CD14-positive monocyte (primary cell): ENCODE data around the gene EXOC6B. TPM values are rescaled to one million over a fixed set of nuclear protein-coding genes. Genes with fewer than 3 reads are reported as not detected.

Experiments used
- DNase-seq, 3 donors: peaks; one replicate each; pipeline ENCODE4 v3.0.0-alpha.2; 2011 to 2022
- H2AFZ ChIP-seq: 2 replicates; pipeline ENCODE4 v1.6.0; 2012; ENCODE audit warnings: mild to moderate bottlenecking, low read depth, low read length, inconsistent platforms; ENCODE audit not compliant: insufficient read depth, poor library complexity, severe bottlenecking
- H3K27ac ChIP-seq, 2 donors: 1 replicate in 1 of 2; 2 replicates in 1 of 2; pipeline ENCODE4 v1.5.1; 2012 to 2013; ENCODE audit warnings: low read length in 2 of 2, control low read depth in 1 of 2, inconsistent platforms in 1 of 2, low read depth in 1 of 2, mild to moderate bottlenecking in 1 of 2
- H3K27me3 ChIP-seq, 2 donors: one replicate each; pipeline versions ENCODE4 v1.6.0 to v1.6.1; 2011 to 2013; ENCODE audit warnings: low read length in 2 of 2; ENCODE audit not compliant: control insufficient read depth in 2 of 2, insufficient read depth in 2 of 2
- H3K36me3 ChIP-seq, 2 donors: replicated peaks in 1 of 2; 1 replicate in 1 of 2; 2 replicates in 1 of 2; pipeline versions ENCODE4 v1.5.1 to v1.6.1; 2012 to 2013; ENCODE audit warnings: low read length in 2 of 2, control low read depth in 1 of 2, inconsistent platforms in 1 of 2, mild to moderate bottlenecking in 1 of 2; ENCODE audit not compliant: insufficient read depth in 2 of 2, control insufficient read depth in 1 of 2
- H3K4me1 ChIP-seq, 2 donors: 1 replicate in 1 of 2; 2 replicates in 1 of 2; pipeline versions ENCODE4 v1.5.1 to v1.6.1; 2012 to 2013; ENCODE audit warnings: low read length in 2 of 2, control low read depth in 1 of 2, inconsistent platforms in 1 of 2, mild to moderate bottlenecking in 1 of 2, moderate library complexity in 1 of 2; ENCODE audit not compliant: insufficient read depth in 2 of 2, control insufficient read depth in 1 of 2
- H3K4me2 ChIP-seq: replicated peaks from 2 replicates; pipeline ENCODE3; 2012; ENCODE audit warnings: low read length, moderate library complexity, mild to moderate bottlenecking; ENCODE audit not compliant: poor library complexity, severe bottlenecking; ENCODE audit errors: extremely low read depth
- H3K4me3 ChIP-seq, 3 experiments: fragments of 200-600 bp in 1 of 3; sonication (generic) in 1 of 3; replicated peaks in 1 of 3; 1 replicate in 2 of 3; 2 replicates in 1 of 3; pipeline ENCODE4 v1.5.1; 2011 to 2013; ENCODE audit warnings: low read length in 3 of 3, mild to moderate bottlenecking in 3 of 3, control low read depth in 2 of 3, low read depth in 2 of 3, inconsistent platforms in 1 of 3, moderate library complexity in 1 of 3
- H3K79me2 ChIP-seq: 2 replicates; pipeline ENCODE4 v1.6.0; 2012; ENCODE audit warnings: mild to moderate bottlenecking, control low read depth, inconsistent platforms, low read length, moderate library complexity; ENCODE audit not compliant: insufficient read depth
- H3K9ac ChIP-seq: 2 replicates; pipeline ENCODE4 v1.6.0; 2017; ENCODE audit warnings: low read length, mild to moderate bottlenecking; ENCODE audit not compliant: insufficient read depth, poor library complexity, severe bottlenecking
- H3K9me3 ChIP-seq, 2 donors: replicated peaks in 1 of 2; 1 replicate in 1 of 2; 2 replicates in 1 of 2; pipeline versions ENCODE4 v1.5.1 to v1.6.1; 2012 to 2013; ENCODE audit warnings: low read length in 2 of 2, control low read depth in 1 of 2; ENCODE audit not compliant: control insufficient read depth in 1 of 2, insufficient read depth in 1 of 2
- H4K20me1 ChIP-seq: 2 replicates; pipeline ENCODE4 v1.6.0; 2012; ENCODE audit warnings: mild to moderate bottlenecking, low read length, control low read depth, moderate library complexity; ENCODE audit not compliant: insufficient read depth
- H3K27ac Mint-ChIP-seq, 7 donors: one replicate each; pipeline ENCODE4 v1.8.0; 2020; ENCODE audit warnings: mild to moderate bottlenecking in 7 of 7, mixed read lengths in 7 of 7, moderate library complexity in 6 of 7, inconsistent platforms in 2 of 7
- H3K27me3 Mint-ChIP-seq, 3 donors: one replicate each; pipeline ENCODE4 v1.8.0; 2021 to 2022; ENCODE audit warnings: low read depth in 3 of 3, mild to moderate bottlenecking in 3 of 3, mixed read lengths in 3 of 3, moderate library complexity in 3 of 3, inconsistent platforms in 1 of 3
- H3K36me3 Mint-ChIP-seq, 2 donors: one replicate each; pipeline ENCODE4 v1.8.0; 2020; ENCODE audit warnings: mixed read lengths in 2 of 2, inconsistent platforms in 1 of 2, mild to moderate bottlenecking in 1 of 2
- H3K4me1 Mint-ChIP-seq: one replicate; pipeline ENCODE4 v1.8.0; 2020; ENCODE audit warnings: mild to moderate bottlenecking, mixed read lengths
- H3K4me3 Mint-ChIP-seq, 2 donors: one replicate each; pipeline ENCODE4 v1.8.0; 2020; ENCODE audit warnings: mild to moderate bottlenecking in 2 of 2, mixed read lengths in 2 of 2, moderate library complexity in 1 of 2
- H3K9me3 Mint-ChIP-seq, 7 donors: one replicate each; pipeline ENCODE4 v1.8.0; 2020 to 2022; ENCODE audit warnings: mixed read lengths in 7 of 7, mild to moderate bottlenecking in 6 of 7, moderate library complexity in 6 of 7, inconsistent platforms in 2 of 7
- CTCF ChIP-seq: fragments of 200-600 bp; IDR thresholded peaks from one replicate; pipeline ENCODE4 v1.8.0; 2022; ENCODE audit warnings: antibody characterized with exemption, mild to moderate bottlenecking
- WGBS: methylation state at CpG from one replicate; pipeline ENCODE4 v1.1.5; 2013; ENCODE audit warnings: missing lambda C conversion rate; ENCODE audit not compliant: insufficient coverage; 5-methylcytosine and 5-hydroxymethylcytosine counted together
- intact Hi-C, 2 donors: fragments of 100-400 bp; cut with micrococcal nuclease; formaldehyde crosslinking; loops; one replicate each; pipeline versions ENCODE4 v1.15.0 to v1.15.1; 2023
- polyA plus RNA-seq, 3 donors: library from polyadenylated mRNA; depleted of rRNA in 1 of 3; unstranded in 2 of 3; stranded (reverse) in 1 of 3; fragments of 300-500 nt in 2 of 3; fragments of >200 nt in 1 of 3; fragmentation: Illumina TruSeq in 2 of 3; gene quantifications; 1 replicate in 2 of 3; 2 replicates in 1 of 3; pipeline ENCODE4 v1.2.3, GENCODE V29; 2012 to 2021

EXOC6B gene
- polyA plus RNA-seq, 3 donors = 1.8 to 2.8 (median 2.1) TPM

GRCh38 chr2:72175636-72176035 lies 650.2 kb downstream of the EXOC6B start:
- Histone ChIP-seq H3K9ac (no peak overlapping the region), H3K27ac (no peak overlapping the region), H3K4me1 (no peaks in the 10 kb centered on the region), H4K20me1 (no peaks in the 10 kb centered on the region), H3K4me3 (no peak overlapping the region), H3K9me3 (no peaks in the 10 kb centered on the region), H2AFZ (no peak overlapping the region), H3K79me2 (no peaks in the 10 kb centered on the region), H3K27me3 (no peaks in the 10 kb centered on the region), H3K36me3 (no peaks in the 10 kb centered on the region), H3K4me2 (no peak overlapping the region)
- no peaks in the 10 kb centered on the region for H3K36me3 Mint-ChIP-seq
- no peak for TF ChIP-seq CTCF
- peak overlapping the region in 1 of 7 donors; percentile 54 for H3K27ac Mint-ChIP-seq
- H3K27me3 Mint-ChIP-seq = peaks cover 1 to 4% (median 3%) of the 10 kb centered on the region in 3 donors
- intact Hi-C loops = no loop called here
- H3K4me3 Mint-ChIP-seq = no peak overlapping the region
- H3K4me1 Mint-ChIP-seq = no peaks in the 10 kb centered on the region
- WGBS = 83% methylated on average over 1 of the region's 4 CpGs
- H3K9me3 Mint-ChIP-seq = peaks cover 0 to 11% (median 3%) of the 10 kb centered on the region in 7 donors
- no peak for DNase-seq

- no peak overlapping the region for H3K4me2 ChIP-seq
Measured at GRCh38 chr2:72173640-72174321, 652.1 kb downstream of the EXOC6B start.

More at GRCh38 chr2:72173640-72174321, 652.1 kb downstream of the EXOC6B start:
- no peak overlapping the region for H3K27ac ChIP-seq
- Mint-ChIP-seq H3K9me3 (peaks cover 0 to 5% (median 4%) of the 10 kb centered on the region in 7 donors), H3K27me3 (peaks cover 2 to 7% (median 4%) of the 10 kb centered on the region in 3 donors), H3K36me3 (no peaks in the 10 kb centered on the region), H3K27ac (no peak overlapping the region), H3K4me1 (no peaks in the 10 kb centered on the region), H3K4me3 (no peak overlapping the region)
- WGBS = 85% methylated on average over 5 of the region's 8 CpGs
- H3K4me1 ChIP-seq = no peaks in the 10 kb centered on the region
- intact Hi-C loops = no loop called here
- no peaks in the 10 kb centered on the region for H3K36me3 ChIP-seq
- H3K79me2 ChIP-seq = no peaks in the 10 kb centered on the region
- H3K9ac ChIP-seq = no peak overlapping the region
- no peak overlapping the region for H3K4me3 ChIP-seq
- no peaks in the 10 kb centered on the region for H3K9me3 ChIP-seq
- TF ChIP-seq CTCF = no peak
- no peak overlapping the region for H2AFZ ChIP-seq
- no peaks in the 10 kb centered on the region for H3K27me3 ChIP-seq
- no peaks in the 10 kb centered on the region for H4K20me1 ChIP-seq
- DNase-seq = no peak
